Glomerular visceral epithelial cell (primary cell): Measurements from ENCODE around the gene PORCN.
"Not testable (repeated sequence)": the region's sequence is repeated elsewhere in the genome, so short reads cannot be mapped to it uniquely, and the experiment has no call there.

Experiments used
- DNase-seq: peaks from one replicate; pipeline ENCODE4 v3.0.0-alpha.2; 2016; ENCODE audit errors: extremely low spot score

The PORCN gene

DNA sequence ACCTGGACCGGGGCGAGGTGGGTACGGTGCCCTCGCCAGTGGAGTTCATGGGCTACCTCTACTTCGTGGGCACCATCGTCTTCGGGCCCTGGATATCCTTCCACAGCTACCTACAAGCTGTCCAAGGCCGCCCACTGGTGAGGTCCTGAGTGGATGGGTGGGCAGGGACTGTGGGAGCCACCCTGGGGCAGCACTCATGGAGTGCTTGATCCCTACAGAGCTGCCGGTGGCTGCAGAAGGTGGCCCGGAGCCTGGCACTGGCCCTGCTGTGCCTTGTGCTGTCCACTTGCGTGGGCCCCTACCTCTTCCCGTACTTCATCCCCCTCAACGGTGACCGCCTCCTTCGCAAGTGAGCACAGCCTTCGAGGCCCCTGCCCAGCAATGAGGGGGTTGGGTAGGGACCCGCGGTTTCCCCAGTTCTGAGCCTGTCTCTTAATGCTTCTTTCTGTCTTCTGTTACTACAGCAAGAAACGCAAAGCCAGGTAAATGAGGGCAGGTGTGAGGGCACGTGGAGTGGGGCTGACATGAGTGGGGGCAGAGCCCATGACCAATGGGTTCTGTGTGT lies 3.7 kb downstream of the PORCN start:
- DNase-seq, result no peak

DNA sequence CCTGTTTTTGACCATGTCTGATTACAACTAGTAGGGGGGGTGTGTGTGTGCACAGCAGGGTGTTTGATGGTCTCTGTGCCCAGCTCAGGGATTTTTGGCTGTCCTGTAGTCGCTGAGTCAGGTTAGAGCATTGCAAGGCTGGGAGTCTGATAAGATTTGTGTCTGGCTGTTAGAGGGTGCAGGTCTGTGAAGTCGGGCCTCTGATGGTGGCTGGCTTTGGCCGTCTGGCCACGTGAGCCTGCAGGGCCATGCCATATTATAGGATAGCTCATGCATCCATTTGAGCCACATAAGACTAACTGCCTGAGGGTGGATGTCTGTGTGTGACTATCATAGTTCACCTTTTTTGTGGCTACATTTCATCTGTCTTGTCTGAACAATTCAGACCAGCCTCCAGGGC lies 4.9 kb downstream of the PORCN start:
- no peak for DNase-seq

DNA sequence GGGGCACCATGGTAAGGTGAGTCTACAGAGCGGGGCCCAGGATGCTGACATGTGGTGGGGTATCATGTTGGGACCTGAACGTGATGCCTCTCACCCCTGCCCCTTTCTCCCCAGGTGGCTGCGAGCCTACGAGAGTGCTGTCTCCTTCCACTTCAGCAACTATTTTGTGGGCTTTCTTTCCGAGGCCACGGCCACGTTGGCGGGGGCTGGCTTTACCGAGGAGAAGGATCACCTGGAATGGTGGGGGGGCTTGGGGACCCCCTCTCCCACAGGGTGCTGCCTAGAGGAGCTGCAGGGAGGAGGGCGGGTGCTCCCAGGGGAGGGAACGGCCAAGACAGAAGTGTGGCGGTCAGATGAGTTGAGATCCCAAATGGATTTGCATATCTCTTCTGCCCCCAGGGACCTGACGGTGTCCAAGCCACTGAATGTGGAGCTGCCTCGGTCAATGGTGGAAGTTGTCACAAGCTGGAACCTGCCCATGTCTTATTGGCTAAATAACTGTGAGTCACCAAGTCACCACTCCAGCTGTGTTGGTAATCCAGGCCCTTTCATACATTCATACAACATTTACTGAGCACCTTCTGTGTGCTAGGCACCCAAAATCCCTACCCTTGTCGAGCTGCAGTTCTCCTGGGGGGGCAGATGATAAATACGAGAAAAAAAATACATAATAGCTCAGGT lies 5.5 kb downstream of the PORCN start:
- DNase-seq, result no peak

DNA sequence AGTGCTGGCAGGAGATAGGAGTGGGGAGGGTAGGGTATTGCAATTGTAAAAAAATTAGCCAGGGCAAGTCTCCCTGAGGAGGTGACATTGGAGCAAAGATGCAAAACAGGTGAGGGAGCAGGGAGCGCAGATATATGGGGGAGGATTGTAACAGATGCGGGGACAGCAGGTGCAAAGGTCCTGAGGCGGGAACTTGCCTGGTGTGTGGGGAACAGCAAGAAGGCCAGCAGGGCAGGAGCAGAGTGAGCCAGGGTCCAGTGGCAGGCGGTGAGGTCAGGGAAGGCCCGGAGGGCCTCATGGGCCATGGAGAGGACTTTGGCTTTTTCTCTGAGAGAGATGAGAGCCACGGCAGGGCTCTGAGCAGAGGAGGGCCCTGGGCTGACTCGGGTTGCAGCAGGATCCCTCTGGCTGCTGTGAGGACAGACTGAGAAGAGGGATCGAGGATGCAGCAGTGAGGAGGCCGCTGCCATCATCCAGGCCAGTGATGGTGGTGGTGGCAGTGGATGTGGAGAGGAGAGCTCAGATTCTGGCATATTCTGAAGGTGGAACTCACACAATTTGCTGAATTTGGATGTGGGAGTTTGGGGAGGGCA lies 6.2 kb downstream of the PORCN start:
- no peak for DNase-seq

DNA sequence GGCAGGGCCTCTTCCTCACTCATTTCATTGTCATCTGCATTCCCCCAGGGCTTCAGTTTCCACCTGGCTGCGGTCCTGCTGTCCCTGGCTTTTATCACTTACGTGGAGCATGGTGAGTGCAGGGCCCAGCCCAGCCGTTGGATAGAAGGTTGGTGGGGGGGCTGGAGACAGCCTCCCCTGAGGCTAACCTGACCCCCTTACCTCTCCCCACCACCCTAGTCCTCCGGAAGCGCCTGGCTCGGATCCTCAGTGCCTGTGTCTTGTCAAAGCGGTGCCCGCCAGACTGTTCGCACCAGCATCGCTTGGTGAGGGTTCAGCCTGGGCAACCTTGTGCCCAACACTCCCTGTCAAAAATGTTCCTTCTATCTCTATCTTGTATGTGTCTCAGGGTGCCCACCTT lies 7.0 kb downstream of the PORCN start:
- no peak for DNase-seq

DNA sequence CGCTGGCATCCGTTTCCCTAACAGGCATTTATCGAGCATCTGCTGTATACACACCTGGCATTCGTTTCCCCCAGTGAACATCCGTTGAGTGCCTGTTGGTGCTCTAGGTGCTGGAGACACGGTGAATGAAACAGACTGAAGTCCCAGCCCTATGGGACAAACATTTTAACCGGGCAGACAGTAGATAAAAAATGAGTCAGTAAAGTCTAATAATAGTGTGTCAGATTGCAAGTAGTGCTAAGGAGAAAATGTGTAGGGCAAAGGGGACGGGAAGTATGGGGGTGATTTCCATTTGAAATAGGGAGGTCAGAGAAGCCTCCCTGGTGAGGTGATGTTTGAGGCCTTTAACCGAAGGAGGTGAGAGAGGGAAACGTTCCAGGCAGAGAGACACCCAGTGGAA lies 7.5 kb downstream of the PORCN start:
- DNase-seq, result no peak

DNA sequence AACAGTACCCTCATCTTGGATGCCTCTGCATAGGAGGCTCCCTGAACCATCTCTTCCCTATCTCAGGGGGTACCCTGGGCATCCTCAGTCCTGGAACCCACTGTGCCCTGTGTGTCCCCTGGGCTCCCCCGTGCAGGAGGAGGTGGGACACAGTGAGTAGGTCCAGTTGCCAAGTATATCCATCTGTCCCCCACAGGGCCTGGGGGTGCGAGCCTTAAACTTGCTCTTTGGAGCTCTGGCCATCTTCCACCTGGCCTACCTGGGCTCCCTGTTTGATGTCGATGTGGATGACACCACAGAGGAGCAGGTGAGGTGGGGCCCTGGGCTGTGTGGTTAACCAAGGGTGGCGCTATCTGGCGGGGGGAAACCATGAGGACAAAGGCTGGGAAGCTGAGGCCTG lies 8.2 kb downstream of the PORCN start:
- no peak for DNase-seq

DNA sequence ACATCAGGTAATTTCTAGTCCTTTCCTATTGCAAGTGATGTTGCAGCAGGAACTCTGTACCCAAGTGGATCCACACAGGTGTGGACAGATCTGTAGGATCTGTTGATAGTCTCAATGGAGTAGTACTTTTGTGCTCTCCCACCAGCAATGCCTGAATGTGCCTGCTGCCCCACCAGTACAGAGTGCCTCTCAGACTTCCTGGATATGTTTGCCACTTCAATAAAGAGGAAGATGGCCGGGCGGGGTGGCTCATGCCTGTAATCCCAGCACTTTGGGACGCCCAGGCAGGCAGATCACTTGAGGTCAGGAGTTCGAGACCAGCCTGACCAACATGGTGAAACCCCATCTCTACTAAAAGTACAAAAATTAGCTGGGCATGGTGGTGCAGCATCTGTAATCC lies 10.7 kb downstream of the PORCN start:
- not testable (repeated sequence) for DNase-seq

DNA sequence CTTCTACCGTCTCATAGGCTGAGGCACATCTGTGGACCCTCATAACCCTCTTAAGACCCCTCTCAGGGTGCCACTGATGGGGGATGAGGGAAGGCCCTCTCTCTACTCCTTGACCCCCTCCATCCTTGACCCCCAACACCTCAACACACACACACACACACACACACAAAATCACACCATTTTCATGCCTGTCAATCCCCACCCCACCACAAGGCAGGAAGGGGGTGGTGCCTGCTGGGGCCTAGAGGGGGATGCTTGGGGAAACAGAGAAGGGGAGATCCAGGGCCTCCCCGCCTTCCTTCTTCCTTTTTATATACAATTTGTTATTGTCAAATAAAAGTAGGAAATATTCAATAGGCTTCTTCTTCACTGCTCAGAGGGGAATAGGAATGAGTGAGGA lies 11.7 kb downstream of the PORCN start:
- no peak for DNase-seq

DNA sequence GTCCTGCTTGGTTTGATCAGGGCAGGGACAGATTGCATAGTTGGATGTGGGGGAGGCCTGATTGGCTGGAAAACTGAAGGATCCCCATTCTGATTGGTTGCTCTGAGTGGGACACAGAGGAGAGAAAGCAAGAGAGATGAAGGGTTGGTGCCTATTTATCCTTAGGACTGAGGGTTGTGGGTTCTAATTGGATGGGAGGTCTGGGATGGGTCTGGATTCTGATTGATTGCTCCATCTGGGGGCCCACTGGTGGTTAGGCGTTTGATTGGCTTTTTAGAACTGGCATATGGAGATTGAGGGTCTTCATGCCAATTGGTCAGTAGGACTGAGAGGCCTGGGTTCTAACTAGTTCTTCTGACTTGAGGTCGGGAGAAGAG lies 12.2 kb downstream of the PORCN start:
- no peak for DNase-seq

DNA sequence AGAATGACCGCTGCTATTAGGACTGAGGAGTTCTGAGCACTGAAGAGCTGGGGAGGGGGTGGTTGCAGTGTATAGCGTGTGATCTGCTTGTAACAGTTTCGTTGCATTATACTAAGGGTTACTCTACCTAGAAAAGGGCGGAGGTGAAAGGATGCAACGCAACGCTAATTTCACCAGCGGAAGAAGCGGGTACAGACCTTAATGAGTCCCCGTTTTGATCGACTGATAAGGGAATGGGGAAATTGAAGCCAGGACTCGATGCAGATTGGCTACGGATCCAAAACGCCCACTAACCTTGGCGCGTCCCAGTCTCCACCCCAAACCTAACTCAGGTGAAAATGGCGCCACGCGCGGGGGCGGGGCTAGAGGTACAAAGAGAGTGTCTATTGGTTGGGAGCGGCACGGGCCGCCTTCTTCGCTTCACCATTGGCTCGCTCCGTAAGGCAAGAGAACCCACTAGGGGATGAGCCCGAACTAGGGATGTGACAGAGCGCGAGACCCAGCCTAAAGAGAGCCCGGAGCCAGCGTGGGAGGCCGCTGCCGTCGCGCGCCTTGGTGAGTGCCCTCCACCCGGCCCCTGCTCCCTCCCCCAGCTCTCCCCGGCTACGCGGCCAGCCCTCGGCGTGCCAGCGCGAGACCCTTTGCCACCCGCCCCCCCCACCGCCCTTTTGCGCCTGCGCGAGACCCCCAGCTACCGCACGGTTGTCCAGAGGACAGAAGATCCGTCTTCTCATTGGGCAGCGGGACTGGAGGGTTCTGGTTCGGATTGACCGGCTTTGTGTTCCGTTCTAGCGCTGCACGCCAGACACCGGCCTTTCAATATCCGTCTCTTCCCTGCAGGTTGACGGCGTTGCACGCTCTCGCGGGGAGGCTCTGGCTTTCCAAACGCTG lies 12.8 kb downstream of the PORCN start, which contains the start of gene EBP:
TSS of gene EBP (plus strand) at position 456 of the 891 bp plus-strand sequence. CDS start 1,964 bp downstream, outside the sequence.
- peak; percentile 92 for DNase-seq

DNA sequence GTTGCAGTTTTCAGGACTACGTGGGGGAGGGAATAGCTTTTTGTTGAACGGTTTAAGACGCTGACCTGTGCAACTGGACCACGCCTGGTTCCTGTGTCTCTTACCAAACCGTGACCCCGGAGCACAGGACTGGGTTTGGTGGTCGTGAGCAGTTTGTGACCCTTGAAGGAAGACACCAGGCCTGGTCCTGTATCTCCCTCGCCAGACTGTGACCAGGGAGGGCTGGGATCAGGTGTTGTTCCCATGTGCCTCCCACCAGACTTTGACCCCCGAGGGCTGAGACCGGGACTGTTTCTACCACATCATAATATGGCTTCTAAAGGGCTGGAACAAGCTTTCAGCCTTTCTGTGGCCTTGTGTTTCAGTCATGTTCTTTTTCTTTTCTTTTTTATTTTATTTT lies 13.5 kb downstream of the PORCN start:
- no peak for DNase-seq

DNA sequence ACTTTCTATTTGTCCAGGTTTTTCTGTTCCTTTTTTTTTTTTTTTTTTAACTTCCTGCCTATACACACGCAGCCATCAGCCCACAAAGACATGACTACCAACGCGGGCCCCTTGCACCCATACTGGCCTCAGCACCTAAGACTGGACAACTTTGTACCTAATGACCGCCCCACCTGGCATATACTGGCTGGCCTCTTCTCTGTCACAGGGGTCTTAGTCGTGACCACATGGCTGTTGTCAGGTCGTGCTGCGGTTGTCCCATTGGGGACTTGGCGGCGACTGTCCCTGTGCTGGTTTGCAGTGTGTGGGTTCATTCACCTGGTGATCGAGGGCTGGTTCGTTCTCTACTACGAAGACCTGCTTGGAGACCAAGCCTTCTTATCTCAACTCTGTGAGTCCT lies 14.9 kb downstream of the PORCN start:
- DNase-seq, result no peak

DNA sequence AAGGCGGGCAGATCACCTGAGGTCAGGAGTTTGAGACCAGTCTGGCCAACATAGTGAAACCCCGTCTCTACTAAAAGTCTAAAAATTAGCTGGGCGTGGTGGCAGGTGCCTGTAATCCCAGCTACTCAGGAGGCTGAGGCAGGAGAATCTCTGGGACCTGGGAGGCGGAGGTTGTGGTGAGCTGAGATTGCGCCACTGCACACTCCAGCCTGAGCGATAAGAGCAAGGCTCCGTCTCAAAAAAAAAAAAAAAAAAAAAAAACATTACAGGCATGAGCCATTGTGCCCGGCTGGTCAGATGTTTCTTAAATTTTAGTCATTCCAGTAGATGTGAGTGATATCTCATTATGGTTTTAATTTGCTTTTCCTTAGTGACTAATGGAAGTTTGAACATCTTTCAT lies 17.1 kb downstream of the PORCN start:
- not testable (repeated sequence) for DNase-seq

DNA sequence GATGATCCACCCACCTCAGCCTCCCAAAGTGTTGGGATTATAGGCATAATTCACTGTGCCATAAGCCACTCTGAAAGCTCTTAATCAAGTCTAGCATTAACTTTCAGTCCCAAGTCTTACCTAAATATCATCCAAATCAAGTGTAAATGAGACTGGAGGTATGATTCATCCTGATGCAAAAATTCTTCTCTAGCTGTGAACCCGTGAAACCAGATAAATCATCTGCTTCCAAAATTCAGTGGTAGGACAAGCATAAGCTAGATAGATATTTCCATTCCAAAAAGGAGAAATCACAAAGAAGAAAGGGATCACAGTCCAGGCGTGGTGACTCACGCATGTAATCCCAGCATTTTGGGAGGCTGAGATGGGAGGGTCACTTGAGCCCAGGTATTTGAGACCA lies 21.9 kb downstream of the PORCN start:
- DNase-seq, result peak; percentile 4

DNA sequence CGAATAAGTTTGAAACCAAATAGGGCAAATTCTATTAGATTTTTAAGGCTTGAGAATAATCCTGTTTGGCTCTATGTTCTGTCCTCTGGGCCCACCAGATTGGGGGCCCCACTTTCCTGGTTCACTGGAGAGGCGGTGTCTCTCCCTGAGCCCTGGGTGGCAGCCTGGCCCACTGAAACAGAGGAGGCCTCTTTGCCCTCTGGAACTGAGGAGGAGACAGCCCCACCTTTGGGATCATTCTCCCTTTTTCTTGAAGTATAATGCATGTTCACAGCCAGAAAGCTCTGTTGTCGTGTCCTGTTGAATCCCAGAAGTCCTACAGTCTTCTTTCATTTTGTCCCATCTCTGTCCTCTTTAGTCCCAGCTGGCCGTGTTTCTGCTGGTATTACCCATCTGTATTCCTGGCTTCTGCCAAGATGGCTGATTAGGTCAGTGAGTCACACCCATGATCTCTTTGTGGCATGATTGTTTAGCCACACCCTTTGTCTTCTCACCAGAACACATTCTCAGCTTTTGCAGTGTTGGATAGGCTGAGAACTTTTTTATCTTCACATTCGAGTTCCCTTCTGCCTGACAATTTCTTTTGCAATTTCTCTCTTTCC lies 22.7 kb downstream of the PORCN start:
- DNase-seq, result peak; percentile 57

DNA sequence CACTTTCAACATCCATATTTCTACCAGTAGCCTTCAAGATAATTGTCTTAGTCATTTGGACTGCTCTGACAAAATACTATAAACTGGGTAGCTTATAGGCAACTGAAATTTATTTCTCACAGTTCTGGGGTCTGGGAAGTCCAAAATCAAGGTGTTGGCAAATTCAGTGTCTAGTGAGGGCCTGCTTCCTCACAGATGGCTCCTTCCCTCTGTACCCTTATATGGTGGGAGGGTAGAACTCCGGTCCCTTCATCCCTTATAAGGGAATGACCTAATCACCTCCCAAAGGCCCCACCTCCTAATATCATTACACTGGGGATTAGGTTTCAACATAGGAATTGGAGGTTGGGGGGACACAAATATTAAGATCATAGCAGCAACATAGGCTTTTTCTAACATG lies 23.4 kb downstream of the PORCN start:
- DNase-seq, result no peak

DNA sequence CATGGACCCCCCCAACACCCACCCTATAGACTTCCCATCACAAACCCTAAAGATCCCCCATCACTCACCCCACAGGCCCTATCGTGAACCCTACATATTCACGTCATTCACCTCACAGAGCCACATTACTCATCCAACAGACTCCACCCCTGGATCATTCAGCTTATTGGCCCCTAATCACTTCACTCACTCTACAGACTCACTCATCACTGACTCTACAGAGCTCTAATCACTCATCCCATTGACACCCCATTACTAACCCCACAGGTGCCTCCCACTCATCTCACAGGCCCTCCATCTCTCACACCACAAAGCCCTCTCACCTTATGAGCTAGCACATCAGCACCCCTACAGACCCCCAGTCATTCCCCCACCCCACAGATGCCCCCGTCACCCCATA lies 24.4 kb downstream of the PORCN start:
- no peak for DNase-seq

DNA sequence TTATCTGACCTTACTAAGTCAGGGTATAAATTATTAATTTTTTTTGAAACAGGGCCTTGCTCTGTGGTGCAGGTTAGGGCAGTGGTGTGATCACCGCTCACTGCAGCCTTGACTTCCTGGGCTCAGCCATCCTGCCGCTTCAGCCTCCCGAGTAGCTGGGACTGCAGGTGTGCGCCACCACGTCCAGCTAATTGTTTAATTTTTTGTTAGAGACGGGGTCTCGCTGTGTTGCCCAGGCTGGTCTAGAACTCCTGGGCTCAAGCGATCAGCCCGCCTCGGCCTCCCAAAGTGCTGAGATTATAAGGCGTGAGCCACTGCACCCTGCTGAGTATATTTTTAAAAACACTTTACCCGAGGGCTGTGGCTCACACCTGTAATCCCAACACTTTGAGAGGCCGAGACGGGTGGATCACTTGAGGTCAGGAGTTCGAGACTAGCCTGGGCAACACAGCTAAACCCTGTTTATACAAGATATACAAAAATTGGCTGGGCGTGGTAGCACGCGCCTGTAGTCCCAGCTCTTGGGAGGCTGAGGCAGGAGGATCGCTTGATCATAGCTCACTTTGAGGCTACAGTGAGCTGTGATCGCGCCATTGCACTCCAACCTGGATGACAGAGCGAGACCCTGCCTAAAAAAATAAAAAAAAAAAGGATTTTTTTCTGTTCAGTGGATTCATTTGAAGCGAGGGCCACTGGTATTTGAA lies 30.0 kb downstream of the PORCN start:
- DNase-seq, result no peak

DNA sequence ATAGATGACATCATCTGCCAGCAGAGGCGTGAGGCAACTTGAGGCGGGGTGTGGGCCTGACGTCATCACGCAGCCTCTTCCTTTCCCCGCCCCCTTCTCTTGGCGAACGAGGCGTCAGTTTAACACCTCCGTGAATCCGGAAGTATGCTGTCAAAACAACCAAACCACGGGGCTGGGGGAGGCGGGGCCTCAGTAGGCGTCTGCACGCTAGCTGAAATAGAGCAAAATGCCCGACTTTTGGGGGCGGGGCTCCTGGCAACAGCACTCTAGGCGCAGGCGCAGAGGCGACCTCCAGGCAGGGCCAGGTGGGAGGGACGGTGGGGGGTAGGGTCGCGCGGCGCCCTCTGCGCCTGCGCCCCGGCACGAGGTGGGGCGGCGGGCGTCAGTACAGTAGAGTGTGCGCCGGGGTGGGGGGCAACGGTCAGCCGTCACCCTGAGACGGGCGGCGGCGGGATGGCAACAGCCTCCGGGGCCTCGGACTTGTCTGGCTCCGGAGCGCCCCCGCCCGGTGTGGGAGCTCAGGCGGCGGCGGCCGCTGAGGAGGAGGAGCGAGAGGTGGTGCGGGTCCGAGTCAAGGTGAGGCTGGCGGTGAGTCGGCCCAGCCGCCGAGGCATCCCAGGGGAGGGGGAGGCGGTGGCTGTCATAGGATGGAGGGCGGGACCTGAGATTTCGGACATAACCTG lies 30.7 kb downstream of the PORCN start, which contains the start of gene TBC1D25:
TSS of gene TBC1D25 (plus strand) at position 370 of the 683 bp plus-strand sequence. CDS start at position 454, 84 bp downstream.
- DNase-seq, result peak; percentile 97

DNA sequence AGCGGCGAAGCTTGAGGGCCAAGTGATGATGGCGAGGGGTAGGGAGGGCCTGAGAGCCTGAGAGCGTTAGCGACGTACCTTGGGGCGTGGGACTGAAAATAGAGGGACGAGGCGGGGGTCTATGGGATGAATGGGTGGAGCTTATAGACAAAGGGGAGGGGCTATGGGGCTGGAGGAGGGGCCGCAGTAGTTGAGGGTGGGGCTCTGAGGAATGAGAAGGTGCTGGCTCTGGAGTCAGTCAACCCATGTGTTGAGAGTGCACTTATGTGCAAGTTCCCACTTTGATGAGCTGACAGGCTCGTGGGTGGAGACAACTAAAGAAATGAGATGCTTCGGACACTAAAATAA lies 31.2 kb downstream of the PORCN start:
- DNase-seq, result peak; percentile 43
